ENCODE measurements around the gene LIN54.

DNA sequence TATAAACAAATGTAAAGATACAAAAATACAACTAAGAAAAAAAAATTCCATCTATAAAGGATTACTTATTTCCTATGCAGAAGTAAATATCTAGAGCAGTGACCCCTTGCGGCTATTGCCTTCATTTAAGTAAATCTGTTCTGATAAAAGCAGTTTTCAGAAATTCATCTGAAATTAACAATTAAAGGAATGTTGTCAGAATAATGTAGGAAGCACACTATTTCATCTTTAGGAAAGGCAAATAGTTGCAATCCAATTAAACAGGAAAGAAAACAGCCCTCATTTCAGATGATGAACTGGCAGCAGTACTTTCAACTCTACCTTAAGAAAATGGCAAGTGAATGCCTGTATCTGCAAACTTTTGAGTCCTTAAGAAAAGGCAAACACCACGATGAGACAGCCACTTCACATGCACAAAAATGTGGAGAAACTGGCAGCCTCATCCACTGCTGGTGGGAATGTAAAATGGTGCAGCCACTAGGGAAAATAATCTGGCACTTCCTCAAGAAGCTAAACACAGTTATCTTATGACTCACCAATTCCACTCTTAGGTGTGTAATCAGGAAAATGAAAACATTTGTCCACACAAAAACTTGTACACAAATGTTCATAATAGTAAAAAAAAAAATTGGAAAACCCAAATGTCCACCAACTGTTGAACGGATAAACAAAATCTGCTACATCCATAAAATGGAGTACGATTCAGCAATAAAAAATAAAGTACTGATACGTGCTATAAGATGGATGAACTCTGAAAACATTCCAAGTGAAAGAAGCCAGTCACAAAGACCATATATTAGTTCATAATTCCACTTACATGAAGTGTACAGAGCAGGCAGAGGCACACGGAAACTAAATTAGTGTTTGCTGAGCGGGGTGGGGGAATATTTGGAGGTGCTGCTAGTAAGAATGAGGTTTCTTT lies 112.0 kb downstream of the LIN54 start:
- TF ChIP-seq CTCF (conservative IDR thresholded peaks at IDR 0.05; ENCODE audit: low read length), result peak; percentile 89
- TF ChIP-seq EZH2phosphoT487 (IDR thresholded peaks at IDR 0.05; ENCODE audit: borderline replicate concordance), result no peak
